Duodenal mucosa (tissue), 2 donors: ENCODE data around the gene CPPED1.
"Not testable (repeated sequence)": the region's sequence is repeated elsewhere in the genome, so short reads cannot be mapped to it uniquely, and the experiment has no call there.

Experiments used
- H3K27ac ChIP-seq: one replicate; pipeline ENCODE4 v1.7.0; 2013; ENCODE audit warnings: low read depth, low read length
- H3K27me3 ChIP-seq, 2 donors: one replicate each; pipeline ENCODE4 v1.7.0; 2013; ENCODE audit warnings: low read length in 2 of 2, control low read depth in 1 of 2; ENCODE audit not compliant: insufficient read depth in 2 of 2, control insufficient read depth in 1 of 2
- H3K36me3 ChIP-seq, 2 donors: one replicate each; pipeline ENCODE4 v1.7.0; 2013; ENCODE audit warnings: low read length in 2 of 2, control low read depth in 1 of 2; ENCODE audit not compliant: insufficient read depth in 2 of 2, control insufficient read depth in 1 of 2
- H3K4me1 ChIP-seq, 2 donors: one replicate each; pipeline ENCODE4 v1.7.0; 2013; ENCODE audit warnings: low read length in 2 of 2, control low read depth in 1 of 2; ENCODE audit not compliant: insufficient read depth in 2 of 2, control insufficient read depth in 1 of 2
- H3K4me3 ChIP-seq, 2 donors: one replicate each; pipeline ENCODE4 v1.7.0; 2013; ENCODE audit warnings: low read length in 2 of 2, low read depth in 1 of 2
- H3K9ac ChIP-seq, 2 donors: one replicate each; pipeline ENCODE4 v1.7.0; 2013; ENCODE audit warnings: low read length in 2 of 2, low read depth in 1 of 2
- H3K9me3 ChIP-seq, 2 donors: one replicate each; pipeline ENCODE4 v1.7.0; 2013; ENCODE audit warnings: low read length in 2 of 2, control low read depth in 1 of 2; ENCODE audit not compliant: control insufficient read depth in 1 of 2

The CPPED1 gene

DNA sequence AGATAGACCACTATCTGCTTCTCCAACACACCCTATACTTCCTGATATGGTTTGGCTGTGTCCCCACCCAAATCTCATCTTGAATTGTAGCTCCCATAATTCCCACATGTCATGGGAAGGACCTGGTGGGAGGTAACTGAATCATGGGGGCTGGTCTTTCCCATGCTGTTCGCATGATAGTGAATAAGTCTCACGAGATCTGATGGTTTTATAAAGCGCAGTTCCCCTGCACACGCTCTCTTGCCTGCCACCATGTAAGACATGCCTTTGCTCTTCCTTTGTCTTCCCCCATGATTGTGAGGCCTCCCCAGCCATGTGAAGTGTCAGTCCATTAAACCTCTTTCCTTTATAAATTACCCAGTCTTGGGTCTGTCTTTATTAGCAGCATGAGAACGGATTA, 11.2 kb downstream of the CPPED1 start:
- not testable (repeated sequence) for H3K27me3 ChIP-seq, H3K27ac ChIP-seq, H3K9me3 ChIP-seq, H3K9ac ChIP-seq, H3K4me1 ChIP-seq, H3K4me3 ChIP-seq, H3K36me3 ChIP-seq

DNA sequence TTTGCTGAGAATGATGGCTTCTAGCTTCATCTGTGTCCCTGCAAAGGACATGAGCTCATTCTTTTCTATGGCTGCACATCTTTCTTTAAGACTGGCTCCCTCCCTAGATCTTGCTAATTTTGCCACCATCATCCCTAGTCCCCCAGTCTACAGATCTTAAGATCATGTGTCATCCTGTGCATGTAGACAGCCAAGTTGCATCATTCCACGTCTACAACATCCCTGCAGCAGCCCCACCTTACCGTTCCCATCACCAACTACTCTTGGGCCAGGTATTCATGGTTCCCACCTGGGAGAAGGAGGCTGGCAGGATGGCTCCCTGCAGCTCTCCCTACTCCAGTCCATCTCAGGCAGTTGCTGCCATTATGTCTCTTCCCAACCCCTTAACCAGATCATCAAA, 12.3 kb downstream of the CPPED1 start:
- Histone ChIP-seq H3K27ac (no peak overlapping the region), H3K4me3 (no peak overlapping the region), H3K4me1 (no peaks in the 10 kb centered on the region), H3K9ac (no peak overlapping the region), H3K36me3 (peaks cover 5 to 7% of the 10 kb centered on the region in 2 donors), H3K27me3 (no peaks in the 10 kb centered on the region), H3K9me3 (peaks cover 7% of the 10 kb centered on the region in 2 donors)

DNA sequence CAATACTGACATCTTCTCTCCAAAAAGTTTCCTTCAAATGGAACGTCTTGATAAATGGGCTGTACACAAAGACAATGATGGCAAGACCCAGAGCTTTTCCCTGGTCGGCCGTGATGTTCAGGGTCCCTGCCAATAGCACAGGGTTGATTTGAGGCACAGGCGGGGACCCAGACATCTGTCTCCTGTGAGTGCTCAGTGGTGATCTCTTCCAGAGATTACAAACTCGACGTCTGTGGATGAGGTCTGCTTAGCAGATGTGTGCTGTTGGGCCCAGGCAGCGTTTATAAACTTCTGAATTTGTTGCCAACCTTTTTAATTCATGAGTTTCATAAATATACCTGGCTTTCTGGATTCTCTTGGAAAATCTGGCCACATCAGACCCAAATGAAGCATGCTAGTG, 14.9 kb downstream of the CPPED1 start:
- Histone ChIP-seq H3K9me3 (peaks cover 7% of the 10 kb centered on the region in 2 donors), H3K27ac (no peak overlapping the region), H3K4me3 (no peak overlapping the region), H3K9ac (no peak overlapping the region), H3K36me3 (peaks cover 5 to 7% of the 10 kb centered on the region in 2 donors), H3K27me3 (no peaks in the 10 kb centered on the region), H3K4me1 (no peaks in the 10 kb centered on the region)

DNA sequence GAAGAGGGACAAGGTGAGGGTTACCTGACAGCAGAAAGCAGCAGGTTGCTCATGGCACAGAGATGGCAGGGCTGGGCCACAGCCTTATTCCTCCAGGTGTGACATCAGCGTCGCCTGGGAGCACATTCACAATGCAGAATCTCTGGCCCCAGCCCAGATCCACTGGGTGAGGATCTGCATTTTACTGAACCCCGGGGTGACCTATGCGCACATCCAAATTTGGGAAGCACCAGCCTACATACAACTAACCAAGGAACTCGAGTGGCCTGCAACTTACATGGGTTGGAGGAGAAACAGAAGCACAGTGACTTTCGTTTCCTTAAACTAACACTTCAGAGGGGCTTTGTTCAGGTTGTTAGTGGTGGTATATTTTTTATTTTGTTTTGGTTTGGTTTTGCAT, 17.6 kb downstream of the CPPED1 start:
- H3K4me1 ChIP-seq, result no peaks in the 10 kb centered on the region
- H3K9me3 ChIP-seq, result peaks cover 7 to 9% of the 10 kb centered on the region in 2 donors
- peaks cover 5 to 7% of the 10 kb centered on the region in 2 donors for H3K36me3 ChIP-seq
- H3K9ac ChIP-seq, result no peak overlapping the region
- no peak overlapping the region for H3K4me3 ChIP-seq
- no peaks in the 10 kb centered on the region for H3K27me3 ChIP-seq
- H3K27ac ChIP-seq, result no peak overlapping the region

DNA sequence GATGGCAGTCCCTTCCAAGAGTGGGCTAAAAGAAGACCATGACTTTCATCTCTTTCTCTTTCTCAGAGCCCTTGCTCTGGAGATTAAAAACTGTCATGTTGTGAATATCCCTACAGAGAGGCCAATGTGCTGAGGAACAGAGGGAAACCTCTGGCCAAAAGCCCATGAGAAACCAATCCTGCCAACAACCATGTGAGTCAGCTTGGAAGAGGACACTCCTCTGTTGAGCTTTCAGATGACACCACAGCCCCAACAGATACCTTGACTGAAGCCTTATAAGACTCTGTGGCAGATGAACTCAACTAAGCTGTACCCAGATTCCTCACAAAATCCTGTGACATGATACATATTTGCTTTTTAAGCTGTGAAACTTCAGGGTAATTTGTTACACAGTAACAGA, 19.6 kb downstream of the CPPED1 start:
- H3K4me1 ChIP-seq, result no peaks in the 10 kb centered on the region
- no peak overlapping the region for H3K27ac ChIP-seq
- H3K36me3 ChIP-seq, result peaks cover 12 to 21% of the 10 kb centered on the region in 2 donors
- no peak overlapping the region for H3K4me3 ChIP-seq
- no peaks in the 10 kb centered on the region for H3K27me3 ChIP-seq
- no peak overlapping the region for H3K9ac ChIP-seq
- peaks cover 7 to 9% of the 10 kb centered on the region in 2 donors for H3K9me3 ChIP-seq

DNA sequence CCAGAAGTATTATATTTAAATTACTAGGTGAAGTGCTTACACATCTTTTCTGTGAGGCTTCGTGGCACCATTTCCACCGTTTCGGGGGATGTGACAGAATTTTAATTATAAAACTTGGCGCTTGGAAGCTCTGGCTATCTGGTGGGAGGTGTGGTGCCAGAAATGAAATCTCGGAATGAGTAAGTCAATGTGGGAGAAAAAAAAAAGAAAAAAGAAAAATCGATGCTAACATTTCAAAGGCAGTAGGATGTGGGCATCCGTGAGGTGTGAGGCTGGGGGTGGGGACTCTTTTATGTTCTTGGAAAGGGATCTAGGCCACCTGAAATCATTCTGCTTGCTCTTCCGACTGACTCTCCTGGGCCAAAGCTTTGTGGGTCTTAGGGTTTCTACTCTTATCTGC, 21.9 kb downstream of the CPPED1 start:
- Histone ChIP-seq H3K4me1 (no peaks in the 10 kb centered on the region), H3K27me3 (no peaks in the 10 kb centered on the region), H3K9ac (no peak overlapping the region), H3K27ac (no peak overlapping the region), H3K9me3 (peaks cover 0 to 2% of the 10 kb centered on the region in 2 donors), H3K4me3 (no peak overlapping the region), H3K36me3 (peaks cover 6 to 27% of the 10 kb centered on the region in 2 donors)

DNA sequence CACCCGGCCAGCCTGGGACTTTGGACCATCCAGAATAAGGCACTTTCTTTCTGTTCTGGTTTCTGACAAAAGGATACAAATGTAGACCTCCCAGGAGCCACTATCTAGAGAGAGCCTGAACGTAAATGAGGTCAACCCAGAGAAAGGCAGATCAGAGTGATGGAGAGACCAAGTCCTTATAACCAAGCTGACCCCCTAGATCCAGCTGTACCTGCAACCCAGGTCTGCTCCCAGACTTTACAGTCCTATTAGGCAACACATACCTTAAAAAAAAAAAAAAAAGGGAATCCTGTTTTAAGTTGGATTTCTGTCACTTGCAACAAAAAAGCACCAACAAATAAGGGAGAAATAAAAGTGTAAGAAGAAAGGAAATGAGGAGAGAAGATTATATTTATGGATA, 23.2 kb downstream of the CPPED1 start:
- no peaks in the 10 kb centered on the region for H3K4me1 ChIP-seq
- no peaks in the 10 kb centered on the region for H3K27me3 ChIP-seq
- no peak overlapping the region for H3K9ac ChIP-seq
- H3K27ac ChIP-seq, result no peak overlapping the region
- no peak overlapping the region for H3K4me3 ChIP-seq
- H3K9me3 ChIP-seq, result peaks cover 0 to 2% of the 10 kb centered on the region in 2 donors
- peaks cover 6 to 37% of the 10 kb centered on the region in 2 donors for H3K36me3 ChIP-seq

DNA sequence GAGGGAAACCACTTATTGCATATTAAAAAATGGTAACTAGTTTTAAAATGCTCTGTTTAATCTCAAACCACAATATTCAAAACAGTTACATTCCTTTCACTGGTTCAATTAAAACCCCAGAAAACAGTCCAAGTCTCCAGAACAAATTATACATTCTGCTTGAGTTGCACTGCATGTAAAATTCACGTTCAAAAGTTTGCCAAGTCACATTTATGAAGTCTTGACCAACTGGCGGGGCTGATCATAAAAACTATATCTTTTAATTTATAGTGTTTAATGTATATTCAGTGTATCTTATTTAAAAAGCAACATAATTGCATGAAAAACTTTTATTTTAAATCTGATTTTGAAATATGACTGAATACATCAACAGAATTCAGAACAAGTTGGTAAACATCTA, 25.0 kb downstream of the CPPED1 start:
- no peaks in the 10 kb centered on the region for H3K27me3 ChIP-seq
- no peak overlapping the region for H3K9ac ChIP-seq
- H3K36me3 ChIP-seq, result peaks cover 6 to 44% of the 10 kb centered on the region in 2 donors
- H3K27ac ChIP-seq, result no peak overlapping the region
- no peaks in the 10 kb centered on the region for H3K4me1 ChIP-seq
- peaks cover 0 to 1% of the 10 kb centered on the region in 2 donors for H3K9me3 ChIP-seq
- H3K4me3 ChIP-seq, result no peak overlapping the region

DNA sequence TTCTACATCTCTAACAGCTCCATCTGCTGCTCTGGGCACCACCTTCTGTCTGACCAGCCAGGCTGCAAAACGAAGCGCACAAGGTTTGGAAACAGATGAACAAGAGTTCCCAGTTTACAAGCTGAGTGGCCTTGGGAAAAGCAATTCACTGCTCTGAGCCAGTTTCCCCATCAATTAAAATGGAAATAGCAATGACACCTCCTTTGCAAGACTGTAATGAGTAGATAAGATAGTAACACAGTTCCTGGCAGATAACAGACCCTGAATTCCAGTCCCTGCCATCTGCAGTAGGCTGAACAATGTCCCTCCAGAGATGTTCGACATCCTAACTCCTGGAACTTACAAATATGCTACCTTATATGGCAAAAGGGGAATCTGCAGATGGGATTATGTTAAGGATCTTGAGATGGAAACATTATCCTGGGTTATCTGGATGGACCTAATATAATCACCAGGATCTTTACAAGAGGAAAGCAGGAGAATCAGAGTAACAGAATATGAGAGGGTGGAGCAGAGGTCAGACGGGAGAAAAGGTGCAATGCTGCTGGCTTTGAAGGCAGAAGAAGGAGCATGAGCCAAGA, 27.9 kb downstream of the CPPED1 start:
- no peak overlapping the region for H3K4me3 ChIP-seq
- H3K9me3 ChIP-seq, result no peaks in the 10 kb centered on the region
- H3K4me1 ChIP-seq, result no peaks in the 10 kb centered on the region
- peaks cover 6 to 53% of the 10 kb centered on the region in 2 donors for H3K36me3 ChIP-seq
- H3K9ac ChIP-seq, result no peak overlapping the region
- no peaks in the 10 kb centered on the region for H3K27me3 ChIP-seq
- H3K27ac ChIP-seq, result no peak overlapping the region

DNA sequence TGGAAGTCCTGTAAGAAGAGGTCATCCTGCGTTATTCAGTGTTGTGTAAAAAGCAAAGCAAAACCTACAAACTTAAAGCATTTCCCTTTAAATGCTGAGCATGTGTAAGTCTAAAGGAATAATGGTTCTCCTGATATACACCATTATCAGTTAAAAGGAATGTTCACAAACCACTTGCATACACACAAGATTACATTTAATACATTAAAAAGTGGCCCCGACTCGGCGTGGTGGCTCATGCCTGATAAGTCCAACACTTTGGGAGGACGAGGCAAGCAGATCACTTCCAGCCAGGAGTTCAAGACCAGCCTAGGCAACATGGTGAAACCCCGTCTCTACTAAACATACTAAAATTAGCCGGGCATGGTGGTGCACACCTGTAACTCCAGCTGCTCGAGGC, 30.5 kb downstream of the CPPED1 start:
- no peaks in the 10 kb centered on the region for H3K4me1 ChIP-seq
- H3K36me3 ChIP-seq, result peaks cover 0 to 41% of the 10 kb centered on the region in 2 donors
- H3K9ac ChIP-seq, result no peak overlapping the region
- no peaks in the 10 kb centered on the region for H3K27me3 ChIP-seq
- no peaks in the 10 kb centered on the region for H3K9me3 ChIP-seq
- no peak overlapping the region for H3K27ac ChIP-seq
- no peak overlapping the region for H3K4me3 ChIP-seq

DNA sequence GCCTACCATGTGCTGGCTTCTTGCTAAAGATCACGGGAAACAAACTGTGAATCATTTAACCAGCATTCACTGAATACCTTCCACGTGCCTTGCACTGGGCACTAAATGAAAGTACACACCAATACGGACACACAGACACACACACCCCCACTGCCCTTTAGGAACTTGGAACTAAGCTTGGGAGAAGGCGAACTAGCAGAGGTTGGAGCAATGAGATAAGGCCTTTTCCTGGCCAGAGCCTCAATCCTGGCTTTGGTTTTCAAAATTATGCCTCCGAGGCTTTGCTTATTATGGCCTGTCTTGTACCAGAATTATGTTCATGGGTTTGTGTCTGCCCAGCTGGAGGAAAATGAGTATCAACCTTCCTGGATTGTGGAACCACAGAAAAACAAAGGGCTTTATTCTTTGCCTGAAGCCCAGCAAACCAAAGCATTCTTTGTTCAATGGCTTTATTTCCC, 32.3 kb downstream of the CPPED1 start:
- H3K4me3 ChIP-seq, result no peak overlapping the region
- no peaks in the 10 kb centered on the region for H3K9me3 ChIP-seq
- H3K27me3 ChIP-seq, result no peaks in the 10 kb centered on the region
- no peak overlapping the region for H3K9ac ChIP-seq
- peaks cover 0 to 31% of the 10 kb centered on the region in 2 donors for H3K36me3 ChIP-seq
- no peak overlapping the region for H3K27ac ChIP-seq
- no peaks in the 10 kb centered on the region for H3K4me1 ChIP-seq
